Retina (tissue), 1 donor: Measurements from ENCODE around the gene TMEM138.

Source experiments
- DNase-seq: peaks from one replicate; pipeline ENCODE4 v3.0.0-alpha.2; 2016

TMEM138 gene

GRCh38 chr11:61342207-61342803, 19.9 kb upstream of the TMEM138 start:
- DNase-seq: no peak

GRCh38 chr11:61343792-61344745, 18.1 kb upstream of the TMEM138 start:
- no peak for DNase-seq

GRCh38 chr11:61345170-61345610, 17.0 kb upstream of the TMEM138 start:
- no peak for DNase-seq

GRCh38 chr11:61345954-61346843, 16.0 kb upstream of the TMEM138 start:
- DNase-seq: no peak

GRCh38 chr11:61347916-61348461, 14.2 kb upstream of the TMEM138 start:
- no peak for DNase-seq

- no peak for DNase-seq
These were observed 12.9 kb upstream of the TMEM138 start for GRCh38 chr11:61349189-61349751.

GRCh38 chr11:61349916-61350315, 12.3 kb upstream of the TMEM138 start:
- no peak for DNase-seq

GRCh38 chr11:61350336-61350735, 11.8 kb upstream of the TMEM138 start:
- no peak for DNase-seq

- DNase-seq: no peak
These were observed 11.4 kb upstream of the TMEM138 start for GRCh38 chr11:61350803-61351202.

GRCh38 chr11:61352038-61352437, 10.1 kb upstream of the TMEM138 start:
- DNase-seq: no peak

GRCh38 chr11:61353131-61354067, 8.8 kb upstream of the TMEM138 start:
- DNase-seq: no peak

- DNase-seq: no peak
These were observed 8.0 kb upstream of the TMEM138 start for GRCh38 chr11:61354208-61354607.

- DNase-seq: no peak
These were observed 5.5 kb upstream of the TMEM138 start for GRCh38 chr11:61356706-61357105.

- DNase-seq: no peak
These were observed 4.8 kb upstream of the TMEM138 start for GRCh38 chr11:61357233-61357893.

- no peak for DNase-seq
These were observed 4.3 kb upstream of the TMEM138 start for GRCh38 chr11:61357894-61358239.

- DNase-seq: no peak
These were observed 3.6 kb upstream of the TMEM138 start for GRCh38 chr11:61358566-61358965.

GRCh38 chr11:61359516-61359915, 2.7 kb upstream of the TMEM138 start:
- no peak for DNase-seq

- DNase-seq: no peak
These were observed 885 bp upstream of the TMEM138 start for GRCh38 chr11:61361237-61361740.

- DNase-seq: no peak
These were observed 335 bp downstream of the TMEM138 start for GRCh38 chr11:61362542-61362875.

- no peak for DNase-seq
These were observed 2.0 kb downstream of the TMEM138 start for GRCh38 chr11:61364012-61364675.
